CD4-positive, alpha-beta T cell treated with Interleukin-6 for 4 hours (primary cell): Measurements from ENCODE around the gene IGFBP7.

Experiments
- DNase-seq: peaks from one replicate; pipeline ENCODE4 v3.0.0-alpha.2; 2020; ENCODE audit warnings: mixed read lengths

IGFBP7 gene

GRCh38 chr4:57109847-57110639 lies at the start of gene IGFBP7:
TSS of gene IGFBP7 (minus strand) at chr4:57110385. CDS start at chr4:57110351, 34 bp downstream.
- no peak for DNase-seq

GRCh38 chr4:57159866-57160265 lies 49.7 kb upstream of the IGFBP7 start:
- no peak for DNase-seq

GRCh38 chr4:57158762-57159161 lies 48.6 kb upstream of the IGFBP7 start:
- DNase-seq: no peak

- no peak for DNase-seq
Observed at GRCh38 chr4:57158221-57158620, 48.0 kb upstream of the IGFBP7 start.

GRCh38 chr4:57157596-57158137 lies 47.5 kb upstream of the IGFBP7 start:
- no peak for DNase-seq

- no peak for DNase-seq
Observed at GRCh38 chr4:57156242-57156990, 46.2 kb upstream of the IGFBP7 start.

GRCh38 chr4:57154926-57155325 lies 44.7 kb upstream of the IGFBP7 start:
- no peak for DNase-seq

GRCh38 chr4:57154191-57154590 lies 44.0 kb upstream of the IGFBP7 start:
- DNase-seq: no peak

GRCh38 chr4:57153207-57153606 lies 43.0 kb upstream of the IGFBP7 start:
- no peak for DNase-seq

- no peak for DNase-seq
Observed at GRCh38 chr4:57151481-57151880, 41.3 kb upstream of the IGFBP7 start.

- no peak for DNase-seq
Observed at GRCh38 chr4:57149833-57150232, 39.6 kb upstream of the IGFBP7 start.

GRCh38 chr4:57148831-57149505 lies 38.8 kb upstream of the IGFBP7 start:
- DNase-seq: no peak

GRCh38 chr4:57148177-57148576 lies 38.0 kb upstream of the IGFBP7 start:
- DNase-seq: no peak

GRCh38 chr4:57147335-57148060 lies 37.3 kb upstream of the IGFBP7 start:
- DNase-seq: no peak

GRCh38 chr4:57146444-57146843 lies 36.3 kb upstream of the IGFBP7 start:
- no peak for DNase-seq

- no peak for DNase-seq
Observed at GRCh38 chr4:57144466-57144865, 34.3 kb upstream of the IGFBP7 start.

- no peak for DNase-seq
Observed at GRCh38 chr4:57139783-57140182, 29.6 kb upstream of the IGFBP7 start.

- DNase-seq: no peak
Observed at GRCh38 chr4:57137261-57137660, 27.1 kb upstream of the IGFBP7 start.

GRCh38 chr4:57136281-57136680 lies 26.1 kb upstream of the IGFBP7 start:
- no peak for DNase-seq

- no peak for DNase-seq
Observed at GRCh38 chr4:57132743-57133137, 22.6 kb upstream of the IGFBP7 start.

- no peak for DNase-seq
Observed at GRCh38 chr4:57131849-57132742, 21.9 kb upstream of the IGFBP7 start.

- no peak for DNase-seq
Observed at GRCh38 chr4:57129477-57129876, 19.3 kb upstream of the IGFBP7 start.
